Kasumi-1 (cell line): Measurements from ENCODE around the gene TSPYL2.
A peak's percentile ranks its signal among the peaks of the same experiment; 100 is the strongest.

Source experiments
- DNase-seq, 2 experiments: peaks; one replicate each; lab custom pipeline; 2025; lab: John Stamatoyannopoulos, UW

The TSPYL2 gene

DNA sequence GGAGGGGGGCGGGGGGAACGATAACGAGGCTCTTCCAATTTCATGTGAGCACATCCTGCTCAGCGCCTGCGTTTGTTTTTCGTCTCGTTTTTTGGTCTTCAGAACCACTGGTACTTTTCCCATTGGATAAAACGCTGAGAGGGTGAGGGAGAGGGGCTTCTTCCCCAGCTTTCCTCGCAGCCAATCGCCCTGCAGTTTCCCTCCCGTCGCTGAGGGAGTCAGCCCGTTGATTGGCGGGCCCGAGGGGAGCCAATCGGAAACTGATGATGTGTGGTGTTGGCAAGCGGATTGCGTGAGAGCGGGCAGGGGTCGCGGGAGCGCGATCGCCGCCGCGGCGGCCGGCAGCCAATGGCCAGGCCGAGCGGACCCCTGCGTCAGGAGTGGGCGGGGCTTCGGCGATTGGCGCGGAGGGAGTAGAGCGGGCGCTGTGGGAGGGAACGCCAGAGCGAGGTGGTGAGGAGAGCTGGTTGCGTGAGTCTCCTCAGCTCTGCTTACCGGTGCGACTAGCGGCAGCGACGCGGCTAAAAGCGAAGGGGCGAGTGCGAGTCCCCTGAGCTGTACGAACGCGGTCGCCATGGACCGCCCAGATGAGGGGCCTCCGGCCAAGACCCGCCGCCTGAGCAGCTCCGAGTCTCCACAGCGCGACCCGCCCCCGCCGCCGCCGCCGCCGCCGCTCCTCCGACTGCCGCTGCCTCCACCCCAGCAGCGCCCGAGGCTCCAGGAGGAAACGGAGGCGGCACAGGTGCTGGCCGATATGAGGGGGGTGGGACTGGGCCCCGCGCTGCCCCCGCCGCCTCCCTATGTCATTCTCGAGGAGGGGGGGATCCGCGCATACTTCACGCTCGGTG lies at the start of gene TSPYL2:
Gene TSPYL2 (plus strand): TSS at position 443 of the 848 bp plus-strand sequence. CDS start 132 bp downstream, at position 575.
- DNase-seq: peak; percentile 84 to 91

DNA sequence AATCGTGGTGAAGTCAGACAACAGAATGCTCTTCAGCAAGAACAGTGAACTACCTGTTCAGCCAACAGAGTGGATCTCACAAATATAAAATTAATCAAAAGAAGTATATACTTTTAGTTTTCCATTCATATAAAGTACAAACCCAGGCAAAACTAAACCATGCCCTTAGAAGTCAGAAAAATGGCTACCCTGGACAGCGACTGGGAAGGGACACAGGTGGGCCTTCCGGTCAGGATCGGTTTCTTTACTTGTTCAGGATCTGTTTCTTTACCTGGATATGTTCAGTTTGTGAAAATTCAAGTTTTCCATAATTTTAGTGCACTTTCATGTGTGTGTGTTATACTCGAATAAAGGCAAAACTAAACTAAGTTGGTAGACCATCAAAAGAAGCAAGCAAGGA lies 46.0 kb upstream of the TSPYL2 start:
- DNase-seq: no peak

DNA sequence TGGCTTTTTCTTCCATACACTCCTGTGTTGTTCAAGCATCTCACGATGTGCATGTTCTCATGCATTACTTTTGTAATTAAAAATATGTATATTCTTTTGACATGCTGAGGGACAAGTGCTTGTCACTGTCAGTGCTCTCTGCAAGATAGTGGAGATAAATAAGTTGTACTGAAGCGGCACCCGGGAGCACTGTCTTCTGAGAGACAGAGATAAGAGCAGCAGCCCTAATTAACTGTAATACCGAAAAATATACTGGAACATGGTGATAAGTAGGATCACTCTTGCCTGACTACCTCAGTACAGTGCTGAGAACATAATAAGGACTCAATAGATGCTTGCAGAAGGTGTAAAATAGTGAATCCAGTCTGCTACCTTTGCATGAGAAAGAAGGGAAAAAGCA lies 42.9 kb upstream of the TSPYL2 start:
- DNase-seq: no peak

DNA sequence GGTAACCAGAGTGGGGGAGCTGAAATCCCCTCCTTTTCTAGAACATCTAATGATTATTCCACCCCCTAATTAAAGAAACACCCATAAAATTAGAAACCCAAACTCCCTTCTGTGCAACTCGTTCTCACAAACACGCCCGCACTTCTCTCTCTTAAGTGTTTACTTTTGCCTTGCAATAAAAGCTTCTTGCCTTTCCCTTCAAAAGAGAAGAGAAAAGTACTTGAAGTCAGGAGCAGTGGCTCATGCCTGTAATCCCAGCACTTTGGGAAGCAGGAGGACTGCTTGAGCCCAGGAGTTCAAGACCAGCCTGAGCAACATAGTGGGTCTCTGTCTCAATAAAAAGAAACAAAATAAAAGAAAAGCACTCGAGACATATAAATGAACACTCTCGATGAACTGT lies 37.2 kb upstream of the TSPYL2 start:
- DNase-seq: no peak

DNA sequence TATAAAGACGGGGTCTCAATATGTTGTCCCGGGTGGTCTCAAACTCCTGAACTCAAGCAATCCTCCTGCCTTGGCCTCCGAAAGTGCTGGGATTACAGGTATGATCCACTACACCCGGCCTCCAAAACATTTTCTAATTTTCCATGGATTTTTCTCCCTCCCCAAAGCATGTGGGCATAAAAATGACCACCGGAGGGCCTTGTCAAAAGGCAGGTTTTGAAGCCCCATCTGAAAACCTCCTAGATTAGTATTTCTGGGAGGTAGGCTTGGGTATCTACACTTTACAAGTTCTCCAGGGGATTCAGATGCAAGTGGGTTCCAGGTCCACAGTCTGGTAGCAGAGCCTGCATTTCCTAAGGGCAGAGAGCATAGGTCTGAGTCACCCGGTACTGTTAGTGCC lies 34.9 kb upstream of the TSPYL2 start:
- no peak for DNase-seq

DNA sequence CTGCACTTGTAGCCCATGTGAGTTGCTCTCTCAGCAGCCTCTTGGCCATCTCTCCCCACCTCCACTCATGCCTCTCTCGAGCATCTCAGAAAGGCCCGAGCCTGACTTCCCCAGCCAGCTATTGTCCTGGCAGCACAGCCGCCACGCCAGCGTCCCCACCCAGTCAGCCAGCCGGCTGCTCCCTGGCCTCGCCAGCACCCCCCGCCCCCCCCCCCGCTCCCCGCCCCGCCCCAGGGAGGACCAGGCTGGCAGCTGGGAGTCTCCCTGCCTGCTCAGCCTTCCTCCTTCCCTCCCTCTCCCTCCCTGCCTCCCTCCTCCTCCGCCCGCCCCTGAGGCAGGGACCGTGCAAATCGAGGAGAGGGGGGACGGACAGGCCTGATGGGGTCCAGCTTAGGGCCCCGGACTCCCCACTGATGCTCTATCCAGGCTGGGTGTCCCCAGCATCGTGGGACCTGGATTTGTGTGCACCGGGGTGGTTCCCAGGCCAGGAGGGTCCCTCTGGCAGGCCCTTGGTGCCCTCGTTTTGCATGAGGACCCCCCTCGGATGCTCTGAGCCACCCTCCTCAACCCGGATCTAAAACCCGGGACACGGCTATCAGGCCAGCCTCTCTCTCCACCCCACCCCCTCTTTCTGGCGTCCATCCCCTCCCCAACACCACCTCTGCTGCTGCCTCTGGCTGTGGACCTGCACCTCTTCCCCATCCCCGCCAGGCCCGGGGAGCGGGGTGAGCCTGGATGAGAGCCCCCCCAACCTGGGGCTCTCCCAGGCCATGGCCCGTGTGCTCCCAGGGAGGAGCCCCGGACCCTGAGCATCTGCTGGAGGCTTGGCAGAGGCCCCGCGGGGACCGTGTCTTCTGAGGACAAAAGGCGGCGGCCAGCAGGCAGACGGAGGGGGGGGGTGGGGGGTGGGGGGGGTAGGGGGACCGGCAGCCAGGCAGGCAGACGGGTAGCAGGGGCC lies 33.7 kb upstream of the TSPYL2 start, which contains the start of gene GPR173:
Gene GPR173 (plus strand): TSS at position 621 of the 958 bp plus-strand sequence. CDS start 27,833 bp downstream, outside the sequence.
- DNase-seq: no peak

DNA sequence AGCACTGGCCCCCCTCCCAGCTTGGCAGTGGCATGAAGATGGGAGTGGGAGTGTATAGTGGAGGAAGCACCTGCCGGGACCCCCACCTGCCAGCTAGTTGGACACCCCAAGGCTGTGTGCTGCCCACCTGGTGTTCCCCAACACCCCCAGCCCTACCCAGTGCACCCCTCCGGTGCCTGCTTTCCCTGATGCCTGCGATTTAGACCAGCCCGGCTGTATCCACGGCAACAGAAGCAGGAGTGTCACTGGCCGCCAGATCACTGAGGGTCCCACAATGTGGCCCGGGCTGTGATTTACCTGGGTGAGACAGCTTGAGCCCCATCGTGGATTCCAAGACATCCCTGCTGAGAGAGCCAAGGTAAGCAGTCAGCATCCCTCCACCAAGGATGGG lies 33.0 kb upstream of the TSPYL2 start:
- DNase-seq: no peak

DNA sequence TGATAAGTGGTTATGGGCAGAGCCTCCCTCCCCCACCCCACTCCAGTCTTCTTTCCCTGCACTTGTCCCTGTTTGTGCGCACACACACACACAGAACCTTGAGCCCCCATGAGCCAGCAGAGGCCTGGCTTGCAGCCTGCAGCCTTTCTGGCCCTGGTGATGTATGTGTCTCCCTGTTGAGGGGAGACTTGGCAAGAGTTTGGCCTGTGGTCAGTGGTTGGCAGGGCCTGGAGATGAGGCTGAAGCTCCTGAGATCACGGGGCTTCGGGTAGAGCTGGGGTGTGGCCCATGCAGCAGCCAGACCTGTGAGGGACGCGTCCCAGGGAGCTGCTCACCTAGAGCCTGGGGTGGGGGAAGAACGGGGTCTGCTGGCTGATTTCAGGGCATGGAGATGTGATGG lies 31.3 kb upstream of the TSPYL2 start:
- no peak for DNase-seq

DNA sequence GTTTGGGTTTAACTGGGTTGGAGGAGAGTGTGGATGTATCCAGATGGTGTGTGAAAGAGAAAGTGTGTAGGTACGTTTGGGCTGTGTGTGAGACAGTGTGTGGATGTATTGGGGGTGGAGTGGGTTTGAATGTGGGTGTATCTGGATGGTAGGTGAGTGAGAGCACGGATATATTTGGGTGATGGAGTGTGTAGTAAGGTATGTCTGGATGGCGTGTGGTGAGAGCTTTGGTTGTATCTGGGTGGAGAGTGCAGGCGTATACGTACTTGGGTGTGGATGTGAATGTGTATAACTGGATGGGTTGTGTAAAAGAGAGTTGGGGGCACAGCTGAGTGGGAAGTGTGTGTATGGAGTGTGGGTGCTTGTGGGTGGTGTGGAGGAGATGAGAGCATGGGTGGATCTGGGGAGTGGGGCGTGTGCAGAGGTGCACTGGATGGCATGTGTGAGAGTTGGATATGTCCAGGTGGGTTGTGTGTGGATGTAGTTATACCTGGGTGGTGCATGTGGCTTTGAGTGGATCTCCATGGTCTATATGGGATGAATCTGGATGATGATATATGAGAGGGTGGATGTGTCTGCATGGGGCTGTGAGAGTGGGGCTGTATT lies 26.8 kb upstream of the TSPYL2 start:
- DNase-seq: no peak

DNA sequence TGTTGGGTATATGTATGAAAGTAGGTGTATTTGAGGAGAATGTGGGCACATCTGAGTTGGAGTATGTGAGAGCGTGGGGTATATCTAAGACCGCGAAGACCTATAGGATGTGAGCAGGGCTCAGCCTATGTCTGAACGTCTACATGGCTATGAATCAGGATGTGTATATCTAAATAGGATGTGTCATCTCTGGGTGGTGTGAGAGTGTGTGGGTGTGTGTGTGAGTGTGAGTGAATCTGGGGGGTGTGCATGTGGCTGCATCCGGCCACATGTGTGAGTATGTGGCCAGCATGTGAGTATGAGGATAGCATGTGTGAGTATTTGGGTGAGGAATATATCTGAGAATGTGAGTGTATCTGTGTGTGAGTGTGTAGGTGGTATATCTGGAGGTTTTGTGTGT lies 25.9 kb upstream of the TSPYL2 start:
- no peak for DNase-seq

DNA sequence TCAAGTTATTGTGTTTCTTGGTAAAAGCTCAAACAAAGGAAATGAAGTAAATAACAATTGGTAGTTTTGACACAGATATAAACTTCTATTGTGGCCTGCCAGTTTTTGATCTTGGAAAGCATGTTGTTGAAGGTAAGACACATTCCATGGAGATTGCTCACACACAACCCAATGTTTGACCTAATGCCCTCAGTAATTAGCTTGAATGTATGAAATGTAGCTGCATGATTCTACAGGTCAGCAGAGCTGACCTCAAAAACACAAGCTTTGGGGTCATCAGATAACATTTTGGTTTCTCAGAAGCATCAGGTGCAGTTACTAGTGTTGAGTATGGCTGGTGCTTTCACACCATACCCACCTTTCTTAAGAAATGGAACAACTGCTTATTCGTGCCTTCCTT lies 17.1 kb upstream of the TSPYL2 start:
- DNase-seq: no peak

DNA sequence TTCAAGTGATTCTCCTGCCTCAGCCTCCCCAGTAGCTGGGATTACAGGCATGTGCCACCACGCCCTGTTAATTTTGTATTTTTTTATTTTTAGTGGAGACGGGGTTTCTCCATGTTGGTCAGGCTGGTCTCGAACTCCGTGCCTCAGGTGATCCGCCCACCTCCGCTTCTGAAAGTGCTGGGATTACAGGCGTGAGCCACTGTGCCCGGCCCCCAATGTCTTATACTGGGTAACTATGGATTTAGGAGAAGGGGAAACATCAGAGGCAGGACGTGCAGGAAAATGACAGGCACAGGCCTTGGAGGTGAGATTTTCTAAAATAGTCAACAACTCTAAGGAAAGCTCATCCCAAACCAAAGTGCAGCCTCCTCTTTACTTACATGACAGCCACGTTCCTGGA lies 11.1 kb upstream of the TSPYL2 start:
- DNase-seq: no peak

DNA sequence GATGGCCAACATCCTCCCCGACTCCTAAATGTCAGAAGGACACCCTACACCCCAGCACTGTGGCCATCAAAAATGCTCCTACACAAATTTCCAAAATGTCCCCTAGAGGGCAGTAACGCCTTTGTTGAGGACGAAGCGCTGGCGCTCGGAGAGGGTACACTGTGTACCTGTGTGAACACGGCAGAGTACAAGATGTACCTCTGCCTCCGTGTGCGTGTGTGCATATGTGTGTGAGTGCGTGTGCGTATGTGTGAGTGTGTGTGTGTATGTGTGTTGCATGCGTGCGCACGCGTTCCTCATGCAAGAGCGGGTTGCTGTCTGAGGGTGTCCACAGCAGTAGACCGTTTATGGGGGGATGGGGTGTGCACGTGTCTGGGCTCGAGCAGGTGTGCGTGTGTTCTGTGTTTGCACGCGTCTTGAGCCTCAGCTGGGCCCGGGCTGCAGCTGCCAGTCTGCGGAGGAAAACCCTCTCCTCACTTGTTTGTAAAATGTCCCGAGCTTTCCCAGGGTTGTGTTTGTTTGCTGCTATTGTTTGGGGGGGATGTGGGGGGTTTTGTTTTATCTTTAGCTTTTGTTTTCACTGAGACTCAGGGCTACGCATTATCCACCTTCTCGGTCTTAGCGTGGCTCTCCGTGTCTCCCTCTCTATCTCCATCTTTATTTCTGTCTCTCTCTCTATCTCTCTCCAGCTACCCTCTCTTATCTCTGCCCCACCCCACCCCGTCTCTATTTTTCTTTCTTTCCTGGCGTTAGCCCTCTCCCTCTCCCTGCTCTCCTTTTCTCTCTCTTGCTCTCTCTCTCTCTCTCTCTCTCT lies 10.4 kb upstream of the TSPYL2 start:
- DNase-seq: peak; percentile 49 to 55

DNA sequence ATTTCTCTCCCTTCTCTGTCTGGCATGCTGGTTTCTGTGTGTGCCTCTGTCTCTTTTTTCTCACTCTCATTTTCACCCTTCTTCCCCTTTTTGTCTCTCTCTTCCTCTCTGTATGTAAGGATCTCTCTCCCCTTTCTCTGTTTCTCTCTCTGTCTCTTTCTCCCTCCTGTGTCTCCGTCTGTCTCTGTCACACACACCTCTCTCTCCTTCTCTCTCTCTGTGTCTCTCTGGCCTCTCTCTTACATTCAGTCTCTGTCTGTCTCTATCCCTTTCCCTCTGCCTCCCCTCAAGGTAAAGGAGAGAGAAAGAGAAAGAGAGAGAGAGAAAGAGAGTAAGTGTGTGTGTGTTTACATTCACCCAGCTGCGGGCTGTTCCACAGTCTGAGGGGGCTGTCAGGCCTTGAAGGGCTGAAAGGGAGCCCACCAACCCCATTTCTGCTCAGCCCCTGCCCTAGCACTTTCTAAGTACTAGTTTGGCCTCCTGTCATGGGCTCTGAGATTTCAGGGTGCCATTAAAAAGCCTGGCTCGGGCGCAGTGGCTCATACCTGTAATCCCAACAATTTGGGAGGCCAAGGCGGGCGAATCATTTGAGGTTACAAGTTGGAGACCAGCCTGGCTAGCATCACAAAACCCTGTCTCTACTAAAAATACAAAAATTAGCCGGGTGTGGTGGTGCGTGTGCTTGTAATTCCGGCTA lies 9.6 kb upstream of the TSPYL2 start:
- DNase-seq: peak; percentile 4 to 29

DNA sequence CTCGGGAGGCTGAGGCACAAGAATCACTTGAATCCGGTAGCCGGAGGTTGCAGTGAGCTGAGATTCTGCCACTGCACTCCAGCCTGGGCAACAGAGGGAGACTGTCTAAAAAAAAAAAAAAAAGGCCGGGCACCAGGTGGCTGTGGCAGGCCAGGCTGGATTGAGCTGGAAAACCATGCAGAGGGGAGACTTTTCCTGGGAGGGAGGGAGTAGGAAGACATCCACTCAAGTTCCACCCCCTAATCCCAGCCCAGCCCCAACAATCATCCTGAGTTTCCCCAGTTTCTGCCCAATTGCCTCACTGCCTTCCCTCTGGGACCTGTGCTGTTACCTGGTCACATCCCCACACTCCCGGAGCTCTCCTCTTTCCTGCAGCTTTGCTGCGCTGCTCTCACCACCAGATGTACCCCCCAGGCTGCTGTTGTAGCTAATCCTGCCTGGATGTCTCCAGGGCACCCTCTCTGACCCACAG lies 9.0 kb upstream of the TSPYL2 start:
- DNase-seq: no peak

DNA sequence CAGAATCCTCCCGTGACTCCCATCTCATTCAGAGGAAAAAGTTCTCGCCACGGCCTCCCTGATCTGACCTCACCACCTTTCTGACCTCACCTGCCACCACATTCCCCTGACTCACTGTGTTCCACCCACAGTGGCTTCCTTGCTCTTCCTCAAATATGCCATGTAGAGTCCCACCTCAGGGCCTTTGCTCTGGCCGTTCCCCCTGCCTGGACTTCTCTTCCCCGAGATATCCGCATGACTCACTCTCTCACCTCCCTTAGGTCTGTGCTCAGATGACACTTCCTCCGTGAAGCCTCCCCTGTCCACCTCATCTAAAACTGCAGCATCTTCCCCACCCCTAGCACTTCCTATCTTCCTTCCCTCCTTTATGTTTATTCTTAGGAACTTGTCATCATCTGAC lies 7.2 kb upstream of the TSPYL2 start:
- DNase-seq: no peak

DNA sequence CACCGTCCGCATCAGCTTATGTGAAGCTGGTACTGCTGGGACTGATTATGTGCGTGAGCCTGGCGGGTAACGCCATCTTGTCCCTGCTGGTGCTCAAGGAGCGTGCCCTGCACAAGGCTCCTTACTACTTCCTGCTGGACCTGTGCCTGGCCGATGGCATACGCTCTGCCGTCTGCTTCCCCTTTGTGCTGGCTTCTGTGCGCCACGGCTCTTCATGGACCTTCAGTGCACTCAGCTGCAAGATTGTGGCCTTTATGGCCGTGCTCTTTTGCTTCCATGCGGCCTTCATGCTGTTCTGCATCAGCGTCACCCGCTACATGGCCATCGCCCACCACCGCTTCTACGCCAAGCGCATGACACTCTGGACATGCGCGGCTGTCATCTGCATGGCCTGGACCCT lies 5.5 kb upstream of the TSPYL2 start:
- DNase-seq: no peak

DNA sequence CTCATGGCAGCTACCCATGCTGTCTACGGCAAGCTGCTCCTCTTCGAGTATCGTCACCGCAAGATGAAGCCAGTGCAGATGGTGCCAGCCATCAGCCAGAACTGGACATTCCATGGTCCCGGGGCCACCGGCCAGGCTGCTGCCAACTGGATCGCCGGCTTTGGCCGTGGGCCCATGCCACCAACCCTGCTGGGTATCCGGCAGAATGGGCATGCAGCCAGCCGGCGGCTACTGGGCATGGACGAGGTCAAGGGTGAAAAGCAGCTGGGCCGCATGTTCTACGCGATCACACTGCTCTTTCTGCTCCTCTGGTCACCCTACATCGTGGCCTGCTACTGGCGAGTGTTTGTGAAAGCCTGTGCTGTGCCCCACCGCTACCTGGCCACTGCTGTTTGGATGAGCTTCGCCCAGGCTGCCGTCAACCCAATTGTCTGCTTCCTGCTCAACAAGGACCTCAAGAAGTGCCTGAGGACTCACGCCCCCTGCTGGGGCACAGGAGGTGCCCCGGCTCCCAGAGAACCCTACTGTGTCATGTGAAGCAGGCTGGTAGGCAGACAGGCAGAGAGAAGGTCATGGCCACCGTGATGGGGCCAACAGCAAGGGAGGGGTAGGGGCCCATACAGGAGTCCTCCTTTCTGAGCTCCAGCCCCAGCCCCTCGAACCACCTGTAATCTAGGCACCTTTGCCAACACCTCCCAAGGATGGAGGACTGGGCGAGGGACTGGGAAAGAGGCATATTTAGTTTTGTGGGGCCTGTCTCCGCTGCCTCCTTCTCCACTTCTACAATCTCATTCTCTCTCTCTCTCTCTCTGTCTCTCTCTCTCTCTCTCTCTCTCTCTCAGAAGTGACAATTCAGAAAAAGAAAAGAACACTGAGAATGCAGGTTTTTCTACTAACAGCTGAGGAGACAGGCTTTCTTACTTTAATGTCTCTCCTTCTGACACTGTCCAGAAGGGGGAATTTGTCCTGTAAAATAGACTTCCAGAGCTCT lies 4.7 kb upstream of the TSPYL2 start:
- peak in 1 of 2 experiments; percentile 8 for DNase-seq

DNA sequence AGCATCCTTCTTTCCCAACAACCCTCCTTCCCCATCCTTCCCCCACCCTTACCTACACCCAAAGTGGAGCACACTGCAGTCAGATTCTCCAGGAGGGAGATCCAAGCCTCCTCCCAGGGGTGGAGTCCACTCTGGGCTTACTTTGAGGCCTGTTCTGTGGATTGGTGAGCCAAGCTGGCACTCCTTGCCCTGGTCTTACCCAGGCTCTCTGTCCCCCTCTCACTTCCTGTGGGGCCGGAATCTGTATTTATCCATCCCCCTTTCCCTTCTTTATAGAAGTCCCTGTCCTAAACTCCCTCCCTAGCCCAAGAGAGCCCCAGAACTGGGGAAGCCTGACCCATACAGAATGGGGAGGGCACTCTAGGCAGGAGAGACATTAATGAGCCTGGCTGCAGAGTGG lies 3.2 kb upstream of the TSPYL2 start:
- DNase-seq: no peak
